NT2/D1 (cell line): ENCODE measurements around the gene ARRB1.

ENCODE experiments used
- YY1 ChIP-seq: IDR thresholded peaks from 2 replicates; pipeline ENCODE4 v1.6.1; 2011; ENCODE audit not compliant: insufficient read length, insufficient read depth
- ZNF274 ChIP-seq: IDR thresholded peaks from 2 replicates; pipeline ENCODE4 v1.6.1; 2011; ENCODE audit warnings: mild to moderate bottlenecking, low read depth, low read length

DNA sequence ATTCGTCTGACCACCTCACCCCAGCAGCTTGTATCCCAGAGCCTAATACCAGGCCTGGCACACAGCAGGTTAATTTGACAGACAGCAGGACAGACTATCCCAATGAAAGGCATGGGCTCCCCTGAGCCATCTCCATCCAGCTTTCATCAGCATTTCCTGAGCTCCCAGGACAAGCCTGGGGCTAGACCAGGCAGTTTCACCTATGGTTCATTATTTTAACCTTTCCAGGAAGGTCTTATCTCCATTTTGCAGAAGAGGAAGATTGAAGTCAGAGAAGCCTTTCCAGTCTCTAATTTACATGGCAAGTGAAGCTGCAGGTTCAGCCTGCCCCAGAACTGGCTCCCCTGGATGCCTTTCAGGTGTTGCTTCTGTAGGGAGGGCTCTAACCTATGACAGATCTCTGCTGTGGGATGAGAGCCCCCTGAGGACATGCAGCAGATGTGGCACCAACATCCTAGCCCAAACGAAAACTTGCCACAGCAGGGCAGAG is 17.0 kb downstream of the ARRB1 start:
- TF ChIP-seq YY1 (no peak), ZNF274 (no peak)
